Smooth muscle cell of the brain vasculature (primary cell): ENCODE measurements around the gene TPD52L1.

Source experiments
- DNase-seq: peaks from one replicate; pipeline ENCODE4 v3.0.0-alpha.2; 2012; ENCODE audit warnings: low read depth, low spot score

TPD52L1 gene

GRCh38 chr6:125208625-125209249 lies 55.2 kb downstream of the TPD52L1 start:
- DNase-seq, result no peak

GRCh38 chr6:125210667-125211066 lies 57.1 kb downstream of the TPD52L1 start:
- no peak for DNase-seq

- DNase-seq, result no peak
These were observed 57.8 kb downstream of the TPD52L1 start for GRCh38 chr6:125211352-125211751.

- no peak for DNase-seq
These were observed 58.8 kb downstream of the TPD52L1 start for GRCh38 chr6:125212377-125212776.

GRCh38 chr6:125213939-125214338 lies 60.4 kb downstream of the TPD52L1 start:
- DNase-seq, result no peak

- no peak for DNase-seq
These were observed 61.8 kb downstream of the TPD52L1 start for GRCh38 chr6:125215252-125215819.

- no peak for DNase-seq
These were observed 62.4 kb downstream of the TPD52L1 start for GRCh38 chr6:125216015-125216414.

- no peak for DNase-seq
These were observed 63.8 kb downstream of the TPD52L1 start for GRCh38 chr6:125217369-125217768.

- no peak for DNase-seq
These were observed 64.4 kb downstream of the TPD52L1 start for GRCh38 chr6:125217992-125218391.

- no peak for DNase-seq
These were observed 65.9 kb downstream of the TPD52L1 start for GRCh38 chr6:125219361-125219895.

GRCh38 chr6:125220712-125221111 lies 67.1 kb downstream of the TPD52L1 start:
- DNase-seq, result no peak

- no peak for DNase-seq
These were observed 69.2 kb downstream of the TPD52L1 start for GRCh38 chr6:125222531-125223455.

GRCh38 chr6:125224231-125224861 lies 70.8 kb downstream of the TPD52L1 start:
- no peak for DNase-seq

- no peak for DNase-seq
These were observed 73.7 kb downstream of the TPD52L1 start for GRCh38 chr6:125227244-125227643.

- DNase-seq, result no peak
These were observed 75.5 kb downstream of the TPD52L1 start for GRCh38 chr6:125228981-125229479.

- no peak for DNase-seq
These were observed 77.1 kb downstream of the TPD52L1 start for GRCh38 chr6:125230674-125231073.

- DNase-seq, result no peak
These were observed 77.6 kb downstream of the TPD52L1 start for GRCh38 chr6:125231133-125231532.

GRCh38 chr6:125231574-125232343 lies 78.2 kb downstream of the TPD52L1 start:
- no peak for DNase-seq

GRCh38 chr6:125232466-125232865 lies 78.9 kb downstream of the TPD52L1 start:
- no peak for DNase-seq

- DNase-seq, result no peak
These were observed 79.6 kb downstream of the TPD52L1 start for GRCh38 chr6:125233202-125233601.
